GDM1 (cell line): ENCODE measurements around the gene AUH.
A peak's percentile ranks its signal among the peaks of the same experiment; 100 is the strongest.

Source experiments
- DNase-seq: peaks from one replicate; lab custom pipeline; 2025; lab: John Stamatoyannopoulos, UW

Gene AUH

DNA sequence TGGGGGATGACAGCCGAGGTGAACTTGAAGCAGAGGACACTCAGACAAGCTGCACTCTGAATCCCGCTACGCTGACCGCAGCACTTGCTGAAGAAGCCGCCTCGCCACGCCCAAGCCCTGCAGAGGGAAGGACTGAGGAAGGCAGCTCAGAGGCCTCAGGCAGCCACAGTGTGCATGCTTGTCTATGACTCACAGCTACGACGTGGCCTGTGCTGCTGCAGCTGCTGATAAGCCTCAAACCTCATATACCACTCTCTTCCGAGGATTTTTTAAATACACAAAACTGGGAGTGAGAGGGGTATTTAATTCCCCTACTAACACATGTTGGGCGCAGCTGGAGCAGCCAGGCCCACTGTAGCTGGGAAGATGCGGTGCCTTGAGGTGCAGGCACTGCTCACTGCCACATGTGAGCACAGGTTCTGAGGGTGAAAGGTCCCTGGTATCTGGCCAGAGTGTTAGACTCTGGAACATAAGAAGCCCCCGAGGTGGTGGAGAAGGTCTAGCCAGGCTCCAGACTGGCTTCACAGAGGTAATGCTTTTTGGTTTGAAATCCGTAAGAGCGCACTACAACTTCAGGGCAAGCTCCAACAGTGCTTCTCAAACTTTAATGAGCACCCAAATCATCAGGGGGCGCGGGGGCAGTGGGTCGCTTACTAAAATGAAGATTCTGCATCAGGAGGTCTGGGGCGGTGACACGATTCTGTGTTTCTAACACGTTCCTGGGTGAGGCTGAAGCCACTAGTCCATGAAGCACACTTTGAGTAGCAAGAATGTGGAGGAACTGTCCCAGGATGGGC, 196.8 kb downstream of the AUH start:
- peak; percentile 93 for DNase-seq
